ENCODE results near the gene PADI6. TPM values are rescaled to one million over a fixed set of nuclear protein-coding genes. Genes with fewer than 3 reads are reported as not detected.

Gene PADI6
- total RNA-seq, 2 experiments from 2014 or later, result not detected

- Mint-ChIP-seq H3K27me3 (no peaks in the 10 kb centered on the region), H3K36me3 (ENCODE audit: low read depth) (peaks cover 55% of the 10 kb centered on the region), H3K27ac (peak overlapping the region; percentile 82), H3K9me3 (no peaks in the 10 kb centered on the region), H3K4me3 (peak overlapping the region; percentile 37), H3K4me1 (ENCODE audit: low read depth) (peaks cover 37% of the 10 kb centered on the region)
- intact Hi-C loops (cut with DNase I, micrococcal nuclease), result no loop called here
- no peak for ATAC-seq (ENCODE audit: poor library complexity)
- Histone ChIP-seq H3K27ac (ENCODE audit: low read depth in 1 of 2, low read length in 2 of 2) (no peak overlapping the region), H3K4me3 (ENCODE audit: low read length) (no peak overlapping the region), H3K4me1 (ENCODE audit: insufficient read depth, low read length) (peaks cover 34% of the 10 kb centered on the region), H3K9me3 (ENCODE audit: control insufficient read depth in 1 of 2, insufficient read depth in 1 of 2, low read length in 2 of 2) (no peaks in the 10 kb centered on the region), H3K36me3 (ENCODE audit: insufficient read depth, low read length) (peaks cover 29% of the 10 kb centered on the region), H3K27me3 (ENCODE audit: control insufficient read depth in 1 of 2, insufficient read depth in 2 of 2, low read length in 2 of 2) (no peaks in the 10 kb centered on the region)
- CTCF ChIA-PET, result no interaction called here
- DNase-seq, result no peak
- POLR2A ChIA-PET, result no interaction called here
- no peak for TF ChIP-seq CTCF (IDR thresholded peaks at IDR 0.05)
Observed at GRCh38 chr1:17434016-17434415, 62.0 kb downstream of the PADI6 start.

GRCh38 chr1:17434601-17435000 is 62.6 kb downstream of the PADI6 start:
- peaks cover 55% of the 10 kb centered on the region for H3K36me3 Mint-ChIP-seq (ENCODE audit: low read depth)
- Histone ChIP-seq H3K36me3 (ENCODE audit: insufficient read depth, low read length) (peaks cover 23% of the 10 kb centered on the region), H3K27ac (ENCODE audit: low read depth in 1 of 2, low read length in 2 of 2) (no peak overlapping the region), H3K4me1 (ENCODE audit: insufficient read depth, low read length) (peaks cover 36% of the 10 kb centered on the region), H3K27me3 (ENCODE audit: control insufficient read depth in 1 of 2, insufficient read depth in 2 of 2, low read length in 2 of 2) (no peaks in the 10 kb centered on the region), H3K4me3 (ENCODE audit: low read length) (no peak overlapping the region), H3K9me3 (ENCODE audit: control insufficient read depth in 1 of 2, insufficient read depth in 1 of 2, low read length in 2 of 2) (no peaks in the 10 kb centered on the region)
- peaks cover 42% of the 10 kb centered on the region for H3K4me1 Mint-ChIP-seq (ENCODE audit: low read depth)
- H3K4me3 Mint-ChIP-seq, result peak overlapping the region; percentile 37
- intact Hi-C loops (cut with DNase I, micrococcal nuclease), result no loop called here
- H3K27ac Mint-ChIP-seq, result peak overlapping the region; percentile 82
- ATAC-seq (ENCODE audit: poor library complexity), result no peak
- CTCF ChIA-PET, result no interaction called here
- H3K27me3 Mint-ChIP-seq, result no peaks in the 10 kb centered on the region
- DNase-seq, result peak in 1 of 14 experiments; percentile 25
- no peak for TF ChIP-seq CTCF (IDR thresholded peaks at IDR 0.05)
- H3K9me3 Mint-ChIP-seq, result no peaks in the 10 kb centered on the region
- POLR2A ChIA-PET, result no interaction called here

GRCh38 chr1:17436380-17437174 is 64.6 kb downstream of the PADI6 start:
- H3K9me3 ChIP-seq (ENCODE audit: control insufficient read depth in 1 of 2, insufficient read depth in 1 of 2, low read length in 2 of 2), result no peaks in the 10 kb centered on the region
- ATAC-seq (ENCODE audit: poor library complexity) (no peak), DNase-seq (peak in 1 of 14 experiments; percentile 11)
- Mint-ChIP-seq H3K9me3 (no peaks in the 10 kb centered on the region), H3K4me1 (ENCODE audit: low read depth) (peaks cover 56% of the 10 kb centered on the region), H3K27ac (peak overlapping the region; percentile 82), H3K27me3 (no peaks in the 10 kb centered on the region), H3K36me3 (ENCODE audit: low read depth) (peaks cover 56% of the 10 kb centered on the region), H3K4me3 (peak overlapping the region; percentile 87)
- peaks cover 50% of the 10 kb centered on the region for H3K4me1 ChIP-seq (ENCODE audit: insufficient read depth, low read length)
- TF ChIP-seq CTCF (IDR thresholded peaks at IDR 0.05), result no peak
- H3K4me3 ChIP-seq (ENCODE audit: low read length), result peak overlapping the region; percentile 67
- peak overlapping the region; percentile 61 to 80 for H3K27ac ChIP-seq (ENCODE audit: low read depth in 1 of 2, low read length in 2 of 2)
- intact Hi-C loops (cut with DNase I, micrococcal nuclease), result loop anchor here (5.0 kb wide), 3 partner anchors 384 to 799 kb away; partner anchors contain the start of genes SDHB (in 2 of the 2) and ATP13A2 (in 1 of the 2)
- ChIA-PET CTCF (no interaction called here), POLR2A (no interaction called here)
- H3K36me3 ChIP-seq (ENCODE audit: insufficient read depth, low read length), result peaks cover 21% of the 10 kb centered on the region
- no peaks in the 10 kb centered on the region for H3K27me3 ChIP-seq (ENCODE audit: control insufficient read depth in 1 of 2, insufficient read depth in 2 of 2, low read length in 2 of 2)
